Lower leg skin (tissue), 4 donors: ENCODE results near the gene POLE2. TPM values are rescaled to one million over a fixed set of nuclear protein-coding genes. Genes with fewer than 3 reads are reported as not detected.
"Not testable (repeated sequence)": the region's sequence is repeated elsewhere in the genome, so short reads cannot be mapped to it uniquely, and the experiment has no call there.

ENCODE experiments used
- DNase-seq, 2 donors: peaks; one replicate each; pipeline ENCODE4 v3.0.0-alpha.2; 2019; ENCODE audit warnings: low spot score in 2 of 2
- H3K4me3 ChIP-seq: fragments of 200-600 bp; sonication (generic); 2 replicates; pipeline ENCODE4 v1.5.1; 2017; ENCODE audit warnings: mild to moderate bottlenecking, low read depth; ENCODE audit not compliant: poor library complexity, severe bottlenecking
- CTCF ChIP-seq, 3 donors: fragments of 450-650 bp; IDR thresholded peaks; one replicate each; pipeline ENCODE4 v1.5.1; 2016; ENCODE audit warnings: antibody characterized with exemption in 3 of 3, mild to moderate bottlenecking in 3 of 3, moderate library complexity in 2 of 3
- POLR2A ChIP-seq, 2 donors: fragments of 450-650 bp; IDR thresholded peaks; one replicate each; pipeline ENCODE4 v1.6.1; 2016 to 2017; ENCODE audit warnings: antibody characterized with exemption in 2 of 2, mild to moderate bottlenecking in 1 of 2, moderate library complexity in 1 of 2
- WGBS, 2 donors: methylation state at CpG; one replicate each; pipeline ENCODE4 v1.1.5; 2018; 5-methylcytosine and 5-hydroxymethylcytosine counted together
- intact Hi-C: fragments of 100-400 bp; cut with DNase I; formaldehyde crosslinking; loops from one replicate; pipeline ENCODE4 v1.15.0; 2023; ENCODE audit warnings: low total_unique reads
- total RNA-seq, 4 donors: library from RNA; depleted of rRNA; stranded (reverse); fragments of >200 nt; gene quantifications; one replicate each; pipeline ENCODE4 v1.1.0, GENCODE V29; 2016

Gene POLE2
- total RNA-seq, 4 donors from 2014 or later, result 0.49 to 4.1 (median 1.3) TPM

GRCh38 chr14:49720744-49721143 is 32.7 kb upstream of the POLE2 start:
- TF ChIP-seq POLR2A (IDR thresholded peaks at IDR 0.05) (no peak), CTCF (IDR thresholded peaks at IDR 0.05) (no peak)
- DNase-seq, result no peak
- H3K4me3 ChIP-seq, result no peak overlapping the region
- intact Hi-C loops, result no loop called here

GRCh38 chr14:49710993-49711392 is 23.0 kb upstream of the POLE2 start:
- intact Hi-C loops, DNase-seq: not testable (repeated sequence)
- WGBS, 2 donors, result 96 to 99% methylated on average over 11 of the region's 11 CpGs

GRCh38 chr14:49704471-49704870 is 16.5 kb upstream of the POLE2 start:
- DNase-seq, H3K4me3 ChIP-seq, intact Hi-C loops: not testable (repeated sequence)
- WGBS, 2 donors, result 87 to 93% methylated on average over 4 of the region's 4 CpGs

More at GRCh38 chr14:49710993-49711392, 23.0 kb upstream of the POLE2 start:
- not testable (repeated sequence) for H3K4me3 ChIP-seq

GRCh38 chr14:49703965-49704364 is 16.0 kb upstream of the POLE2 start:
- 67 to 78% methylated on average over 3 of the region's 3 CpGs for WGBS, 2 donors
- DNase-seq, result no peak
- TF ChIP-seq POLR2A (IDR thresholded peaks at IDR 0.05) (no peak), CTCF (IDR thresholded peaks at IDR 0.05) (no peak)
- intact Hi-C loops, result no loop called here
- H3K4me3 ChIP-seq, result no peak overlapping the region

- whole genome bisulfite sequencing, 2 donors, result 83 to 87% methylated on average over 4 of the region's 4 CpGs
- no peak overlapping the region for H3K4me3 ChIP-seq
- no peak for TF ChIP-seq POLR2A (IDR thresholded peaks at IDR 0.05)
- no peak for TF ChIP-seq CTCF (IDR thresholded peaks at IDR 0.05)
- DNase-seq, result no peak
- intact Hi-C loops, result no loop called here
Measured at GRCh38 chr14:49702725-49703124, 14.7 kb upstream of the POLE2 start.

GRCh38 chr14:49693735-49694124 is 5.7 kb upstream of the POLE2 start:
- WGBS, 2 donors, result 13 to 32% methylated on average over 6 to 13 of the region's 13 CpGs
- peak overlapping the region; percentile 70 for H3K4me3 ChIP-seq
- DNase-seq, intact Hi-C loops: not testable (repeated sequence)

GRCh38 chr14:49692811-49693734 is 5.1 kb upstream of the POLE2 start, which contains the start of gene KLHDC1:
Gene KLHDC1, plus strand, starts transcription at chr14:49693120. Its CDS starts 75 bp downstream, at chr14:49693195.
- intact Hi-C loops, result no loop called here
- 0 to 1% methylated on average over 62 to 76 of the region's 88 CpGs for WGBS, 2 donors
- peak within 1 kb of the TSS; percentile 70 for H3K4me3 ChIP-seq
- peak; percentile 79 to 97 for DNase-seq
- TF ChIP-seq POLR2A (IDR thresholded peaks at IDR 0.05) (no peak), CTCF (IDR thresholded peaks at IDR 0.05) (no peak)
